Naive B cell (primary cell): ENCODE data around the gene FAF1. TPM values are rescaled to one million over a fixed set of nuclear protein-coding genes. Genes with fewer than 3 reads are reported as not detected.
"Not testable (repeated sequence)": the region's sequence is repeated elsewhere in the genome, so short reads cannot be mapped to it uniquely, and the experiment has no call there.

ENCODE experiments used
- ATAC-seq, 2 donors: fragments of 150-1000 bp; cut with Tn5 transposase; 2 replicates each; pipeline ENCODE4 v1.10.0; 2021; ENCODE audit warnings: low read depth in 2 of 2, mild to moderate bottlenecking in 2 of 2, moderate library complexity in 2 of 2
- DNase-seq: peaks from one replicate; pipeline ENCODE4 v3.0.0; 2022
- H3K27ac Mint-ChIP-seq, 6 donors: one replicate each; pipeline ENCODE4 v1.8.0; 2020 to 2022; ENCODE audit warnings: mild to moderate bottlenecking in 6 of 6, mixed read lengths in 6 of 6, moderate library complexity in 5 of 6, inconsistent platforms in 2 of 6
- H3K27me3 Mint-ChIP-seq, 3 donors: one replicate each; pipeline ENCODE4 v1.8.0; 2021 to 2022; ENCODE audit warnings: mixed read lengths in 3 of 3, mild to moderate bottlenecking in 1 of 3
- H3K36me3 Mint-ChIP-seq, 2 donors: one replicate each; pipeline ENCODE4 v1.8.0; 2020 to 2022; ENCODE audit warnings: mixed read lengths in 2 of 2, inconsistent platforms in 1 of 2, mild to moderate bottlenecking in 1 of 2
- H3K4me1 Mint-ChIP-seq, 3 donors: one replicate each; pipeline ENCODE4 v1.8.0; 2020 to 2022; ENCODE audit warnings: mixed read lengths in 3 of 3, inconsistent platforms in 1 of 3, mild to moderate bottlenecking in 1 of 3, moderate library complexity in 1 of 3
- H3K4me3 Mint-ChIP-seq, 8 donors: one replicate each; pipeline ENCODE4 v1.8.0; 2020 to 2022; ENCODE audit warnings: mild to moderate bottlenecking in 8 of 8, mixed read lengths in 8 of 8, moderate library complexity in 8 of 8, inconsistent platforms in 2 of 8
- H3K9me3 Mint-ChIP-seq, 7 donors: one replicate each; pipeline ENCODE4 v1.8.0; 2020 to 2022; ENCODE audit warnings: mixed read lengths in 7 of 7, mild to moderate bottlenecking in 5 of 7, inconsistent platforms in 2 of 7, moderate library complexity in 1 of 7
- polyA plus RNA-seq, 6 donors: library from polyadenylated mRNA; unstranded; fragments of 300-500 nt; fragmentation: Illumina TruSeq; gene quantifications; one replicate each; pipeline ENCODE4 v1.2.3, GENCODE V29; 2021; ENCODE audit warnings: low read depth in 6 of 6

Gene FAF1
- polyA plus RNA-seq, 6 donors from 2014 or later: 36.4 to 66.5 (median 43.2) TPM

DNA sequence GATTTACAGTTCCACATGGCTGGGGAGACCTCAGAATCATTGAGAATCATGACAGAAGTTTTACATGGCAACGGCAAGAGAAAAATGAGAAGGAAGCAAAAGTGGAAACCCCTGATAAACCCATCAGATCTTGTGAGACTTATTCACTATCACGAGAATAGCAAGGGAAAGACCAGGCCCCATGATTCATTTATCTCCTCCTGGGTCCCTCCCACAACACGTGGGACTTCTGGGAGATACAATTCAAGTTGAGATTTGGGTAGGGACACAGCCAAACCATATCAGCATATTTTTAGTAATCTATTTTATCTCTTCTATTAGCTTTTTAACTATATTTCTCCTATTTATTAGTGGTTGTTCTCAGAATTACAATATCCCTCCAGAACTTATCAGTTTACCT, 26.3 kb downstream of the FAF1 start:
- DNase-seq, H3K36me3 Mint-ChIP-seq, H3K9me3 Mint-ChIP-seq, ATAC-seq, H3K4me3 Mint-ChIP-seq, H3K27me3 Mint-ChIP-seq: not testable (repeated sequence)
- Mint-ChIP-seq H3K27ac (peak overlapping the region in 2 of 6 donors; percentile 39 to 57), H3K4me1 (peaks cover 22 to 37% (median 34%) of the 10 kb centered on the region in 3 donors)

DNA sequence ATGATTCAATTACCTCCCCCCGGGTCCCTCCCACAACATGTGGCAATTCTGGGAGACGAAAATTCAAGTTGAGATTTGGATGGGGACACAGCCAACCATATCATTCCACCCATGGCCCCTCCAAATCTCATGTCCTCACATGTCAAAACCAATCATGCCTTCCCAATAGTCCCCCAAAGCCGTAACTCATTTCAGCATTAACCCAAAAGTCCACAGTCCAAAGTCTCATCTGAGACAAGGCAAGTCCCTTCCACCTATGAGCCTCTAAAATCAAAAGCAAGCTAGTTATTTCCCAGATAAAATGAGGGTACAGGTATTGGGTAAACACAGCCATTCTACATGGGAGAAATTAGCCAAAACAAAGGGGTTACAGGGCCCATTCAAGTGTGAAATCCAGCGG, 28.0 kb downstream of the FAF1 start:
- not testable (repeated sequence) for DNase-seq, H3K27me3 Mint-ChIP-seq, H3K9me3 Mint-ChIP-seq, H3K4me3 Mint-ChIP-seq, H3K36me3 Mint-ChIP-seq, ATAC-seq
- H3K27ac Mint-ChIP-seq: peak overlapping the region in 1 of 6 donors; percentile 21
- H3K4me1 Mint-ChIP-seq: peaks cover 20 to 34% (median 28%) of the 10 kb centered on the region in 3 donors

DNA sequence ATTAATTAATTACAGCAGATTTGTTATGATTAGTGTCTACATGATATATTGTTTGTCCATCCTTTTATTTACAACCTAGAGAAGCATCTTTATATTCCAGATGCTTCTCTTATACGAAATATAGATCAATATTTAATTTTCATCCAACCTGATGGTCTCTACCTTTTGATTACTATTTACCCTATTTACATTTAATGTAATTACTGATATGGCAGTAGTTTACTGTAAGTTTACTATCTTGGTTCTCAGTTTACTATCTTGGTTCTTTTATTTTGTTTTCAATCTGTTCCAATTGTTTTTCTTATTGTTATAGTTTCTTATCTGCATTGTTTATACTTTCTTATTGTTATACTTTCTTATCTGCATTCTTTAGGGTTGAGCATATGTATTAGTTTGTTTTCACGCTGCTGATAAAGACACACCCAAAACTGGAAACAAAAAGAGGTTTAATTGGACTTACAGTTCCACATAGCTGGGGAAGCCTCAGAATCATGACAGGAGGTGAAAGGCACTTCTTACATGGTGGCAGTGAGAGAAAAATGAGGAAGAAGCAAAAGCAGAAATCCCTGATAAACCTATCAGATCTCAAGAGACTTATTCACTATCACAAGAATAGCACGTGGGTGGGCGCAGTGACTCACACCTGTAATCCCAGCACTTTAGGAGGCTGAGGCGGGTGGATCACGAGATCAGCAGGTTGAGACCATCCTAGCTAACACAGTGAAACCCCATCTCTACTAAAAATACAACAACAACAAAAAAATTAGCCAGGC, 28.9 kb downstream of the FAF1 start:
- Mint-ChIP-seq H3K9me3 (peaks cover 0 to 7% (median 3%) of the 10 kb centered on the region in 7 donors), H3K36me3 (peaks cover 0 to 4% of the 10 kb centered on the region in 2 donors), H3K4me1 (peaks cover 14 to 28% (median 19%) of the 10 kb centered on the region in 3 donors), H3K27ac (peak overlapping the region in 2 of 6 donors; percentile 65 to 80), H3K4me3 (no peak overlapping the region), H3K27me3 (no peaks in the 10 kb centered on the region)
- ATAC-seq (no peak), DNase-seq (no peak)

DNA sequence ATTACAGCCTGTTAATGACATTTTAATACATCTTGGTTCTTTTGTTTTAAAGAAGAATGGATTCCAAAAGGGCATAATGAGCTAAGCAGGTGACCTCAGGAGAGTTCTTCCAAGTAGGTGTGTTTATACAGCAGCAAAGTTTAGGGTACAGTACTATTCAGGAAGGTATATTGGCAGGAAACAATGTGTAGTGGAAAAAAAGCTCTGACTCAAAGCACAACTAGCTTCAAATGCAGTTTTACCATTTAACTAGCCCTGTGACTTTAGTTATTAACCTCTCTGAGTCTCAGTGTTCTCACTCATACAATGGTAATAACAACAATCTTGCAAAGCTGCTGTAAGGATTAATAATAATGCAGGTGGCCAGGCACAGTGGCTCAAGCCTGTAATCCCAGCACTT, 29.9 kb downstream of the FAF1 start:
- Mint-ChIP-seq H3K36me3 (peaks cover 0 to 4% of the 10 kb centered on the region in 2 donors), H3K4me1 (peaks cover 9 to 31% (median 16%) of the 10 kb centered on the region in 3 donors), H3K9me3 (peaks cover 0 to 7% (median 3%) of the 10 kb centered on the region in 7 donors), H3K27ac (peak overlapping the region in 1 of 6 donors; percentile 51), H3K4me3 (no peak overlapping the region), H3K27me3 (no peaks in the 10 kb centered on the region)
- ATAC-seq (no peak), DNase-seq (no peak)

DNA sequence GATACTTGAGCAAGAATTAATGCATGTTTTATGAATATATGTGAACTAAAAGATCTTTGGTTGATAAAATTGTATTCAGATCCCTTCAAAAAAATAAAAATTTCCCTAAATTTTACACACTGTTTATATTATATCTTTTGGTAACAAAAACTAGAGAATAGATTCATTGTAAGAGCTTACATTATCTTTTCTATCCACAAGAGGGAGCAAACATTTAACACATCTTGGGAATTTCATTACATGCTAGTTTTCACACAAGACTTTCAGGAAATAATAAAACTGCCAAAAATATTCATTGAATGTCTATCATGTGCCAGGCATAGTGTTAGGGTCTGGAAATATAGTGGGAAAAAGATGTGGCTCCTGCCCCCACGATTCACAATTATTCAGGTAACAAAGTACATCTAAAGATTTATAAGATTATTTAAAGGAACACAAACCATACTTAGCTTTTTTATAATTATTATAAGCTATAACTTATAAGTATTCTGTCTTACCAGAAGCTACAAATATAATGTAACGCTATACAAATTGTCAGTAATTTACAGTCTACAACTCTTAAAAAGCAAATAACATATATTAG, 30.6 kb downstream of the FAF1 start:
- ATAC-seq (no peak), DNase-seq (peak; percentile 6)
- Mint-ChIP-seq H3K27me3 (no peaks in the 10 kb centered on the region), H3K4me1 (peaks cover 9 to 38% (median 21%) of the 10 kb centered on the region in 3 donors), H3K9me3 (peaks cover 0 to 7% (median 4%) of the 10 kb centered on the region in 7 donors), H3K4me3 (no peak overlapping the region), H3K36me3 (peaks cover 3 to 5% of the 10 kb centered on the region in 2 donors), H3K27ac (no peak overlapping the region)

DNA sequence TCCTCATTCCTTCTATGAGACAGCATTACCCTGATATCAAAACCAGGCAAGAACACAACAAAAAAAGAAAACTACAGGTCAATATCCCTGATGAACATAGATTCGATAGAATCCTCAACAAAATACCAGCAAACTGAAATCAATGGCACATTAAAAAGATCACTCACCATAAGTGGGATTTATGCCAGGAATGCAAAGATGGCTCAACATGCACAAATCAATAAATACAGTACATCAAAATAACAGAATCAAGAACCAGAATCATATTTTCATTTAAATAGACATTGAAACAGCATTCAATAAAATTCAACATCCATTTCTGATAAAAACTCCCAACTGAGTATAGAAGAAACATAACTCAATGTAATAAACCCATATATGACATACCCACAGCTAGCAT, 36.5 kb downstream of the FAF1 start:
- no peaks in the 10 kb centered on the region for H3K27me3 Mint-ChIP-seq
- ATAC-seq (no peak), DNase-seq (no peak)
- no peak overlapping the region for H3K4me3 Mint-ChIP-seq
- H3K9me3 Mint-ChIP-seq: peaks cover 3 to 19% (median 11%) of the 10 kb centered on the region in 7 donors
- H3K4me1 Mint-ChIP-seq: peaks cover 15 to 18% (median 17%) of the 10 kb centered on the region in 3 donors
- H3K27ac Mint-ChIP-seq: no peak overlapping the region
- H3K36me3 Mint-ChIP-seq: peaks cover 13 to 21% of the 10 kb centered on the region in 2 donors

DNA sequence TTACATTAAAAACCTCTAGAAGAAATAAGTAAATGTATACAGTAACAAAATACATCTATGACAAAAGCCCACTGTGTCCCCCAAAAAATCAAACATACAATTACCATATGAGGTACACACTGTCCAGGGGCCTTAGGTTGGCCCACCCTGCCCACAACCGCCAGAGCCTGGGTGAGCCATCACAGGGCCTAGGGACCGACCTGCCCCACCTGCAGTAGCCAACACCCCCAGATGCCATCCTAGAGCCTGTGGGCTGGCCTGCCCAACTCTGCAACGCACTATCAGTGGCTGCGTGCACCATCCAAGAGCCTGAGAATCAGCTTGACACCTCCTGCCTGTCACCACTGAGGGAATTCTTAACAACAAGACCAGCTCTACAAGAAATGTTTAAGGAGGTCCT, 39.0 kb downstream of the FAF1 start:
- Mint-ChIP-seq H3K4me1 (peaks cover 28 to 35% (median 32%) of the 10 kb centered on the region in 3 donors), H3K27me3 (no peaks in the 10 kb centered on the region), H3K36me3 (peaks cover 13 to 21% of the 10 kb centered on the region in 2 donors), H3K9me3 (peaks cover 3 to 19% (median 11%) of the 10 kb centered on the region in 7 donors), H3K4me3 (no peak overlapping the region), H3K27ac (no peak overlapping the region)
- no peak for DNase-seq
- no peak for ATAC-seq

DNA sequence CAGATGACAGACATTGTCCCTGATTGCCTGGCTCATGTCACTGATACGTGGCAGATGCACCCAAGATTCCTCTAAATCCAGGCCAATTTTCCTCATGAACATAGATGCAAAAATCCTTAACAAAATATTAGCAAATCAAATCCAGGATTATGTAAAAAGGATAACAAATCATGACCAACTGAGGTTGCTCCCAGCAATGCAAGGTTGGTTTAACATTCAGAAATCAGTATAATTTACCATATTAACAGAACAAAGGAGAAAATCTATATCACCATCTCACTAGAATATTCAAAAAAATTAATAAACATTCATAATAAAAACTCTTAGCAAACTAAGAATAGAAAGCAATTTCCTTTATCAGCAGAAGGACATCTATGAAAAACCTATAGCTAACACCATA, 39.7 kb downstream of the FAF1 start:
- Mint-ChIP-seq H3K27ac (peak overlapping the region in 2 of 6 donors; percentile 52 to 63), H3K27me3 (no peaks in the 10 kb centered on the region), H3K4me1 (peaks cover 26 to 40% (median 33%) of the 10 kb centered on the region in 3 donors), H3K9me3 (peaks cover 3 to 19% (median 11%) of the 10 kb centered on the region in 7 donors), H3K36me3 (peaks cover 13 to 21% of the 10 kb centered on the region in 2 donors), H3K4me3 (no peak overlapping the region)
- DNase-seq (no peak), ATAC-seq (no peak)

DNA sequence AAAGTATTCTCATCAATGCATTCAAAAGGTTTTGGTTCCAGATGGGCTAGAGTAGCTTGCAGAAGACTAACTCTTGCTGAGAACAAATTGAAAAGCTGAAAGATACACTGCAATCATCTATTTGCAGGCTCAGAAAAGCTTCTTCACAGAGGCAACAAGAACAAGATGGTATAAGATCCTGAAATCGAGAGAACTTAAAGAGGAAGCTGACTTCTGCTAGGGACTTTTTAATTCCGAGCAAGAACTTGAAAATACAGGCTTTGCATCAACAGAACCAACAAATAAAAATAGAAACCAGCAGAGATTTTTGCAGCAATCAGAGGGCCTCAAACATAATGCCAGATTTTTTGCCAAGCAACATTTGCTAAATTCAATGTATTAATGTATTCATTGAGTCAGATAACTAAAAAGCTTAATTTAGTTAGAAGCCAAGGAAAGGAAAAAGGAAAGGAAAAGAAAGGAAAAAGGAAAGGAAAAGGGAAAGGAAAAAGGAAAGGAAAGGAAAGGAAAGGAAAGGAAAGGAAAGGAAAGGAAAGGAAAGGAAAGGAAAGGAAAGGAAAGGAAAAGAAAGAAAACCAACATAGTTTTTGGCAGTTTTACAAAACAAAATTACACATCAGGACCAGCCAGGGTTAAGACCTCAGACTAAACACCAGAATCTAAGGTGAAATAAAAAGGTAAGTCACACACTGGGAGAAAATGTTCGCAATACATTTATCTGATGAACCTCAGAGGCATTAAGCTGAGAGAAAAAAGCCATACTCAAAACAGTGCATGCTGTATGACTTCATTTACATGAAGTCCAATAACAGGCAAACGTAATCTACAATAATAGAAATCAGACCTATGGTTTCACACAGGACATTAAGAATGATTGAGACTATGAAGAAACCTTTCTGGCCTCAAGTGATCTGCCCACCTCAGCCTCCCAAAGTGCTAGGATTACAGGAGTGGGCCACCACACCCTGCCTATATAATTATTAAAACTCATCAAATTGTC, 42.6 kb downstream of the FAF1 start:
- peaks cover 16 to 35% (median 23%) of the 10 kb centered on the region in 3 donors for H3K4me1 Mint-ChIP-seq
- ATAC-seq: peak; percentile 90 to 91
- peak overlapping the region; percentile 37 to 88 (median 80) for H3K4me3 Mint-ChIP-seq
- peaks cover 0 to 8% of the 10 kb centered on the region in 2 donors for H3K36me3 Mint-ChIP-seq
- no peaks in the 10 kb centered on the region for H3K9me3 Mint-ChIP-seq
- peak; percentile 12 for DNase-seq
- H3K27me3 Mint-ChIP-seq: no peaks in the 10 kb centered on the region
- peak overlapping the region; percentile 69 to 99 (median 92) for H3K27ac Mint-ChIP-seq

DNA sequence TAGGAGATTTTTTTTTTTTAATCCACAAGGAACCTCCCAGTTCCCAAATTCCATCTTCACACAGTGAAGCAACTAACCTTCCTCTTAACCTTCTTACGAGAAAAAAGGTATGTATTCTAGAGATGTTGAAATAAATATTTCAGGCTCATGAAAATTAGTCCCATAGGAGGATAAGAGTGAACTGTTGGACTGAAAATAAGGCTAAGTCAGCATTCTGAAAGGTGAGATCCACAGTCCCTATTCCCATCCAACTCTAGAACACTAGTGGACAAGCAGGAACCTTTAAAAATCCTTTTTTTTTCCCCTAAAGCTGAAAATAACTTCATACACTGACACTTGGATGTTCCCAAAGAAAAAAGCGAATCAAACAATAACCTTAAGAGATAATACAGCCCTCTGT, 44.4 kb downstream of the FAF1 start:
- ATAC-seq (no peak), DNase-seq (no peak)
- no peaks in the 10 kb centered on the region for H3K9me3 Mint-ChIP-seq
- H3K27me3 Mint-ChIP-seq: no peaks in the 10 kb centered on the region
- H3K27ac Mint-ChIP-seq: peak overlapping the region in 3 of 6 donors; percentile 82 to 96 (median 89)
- peaks cover 16 to 28% (median 23%) of the 10 kb centered on the region in 3 donors for H3K4me1 Mint-ChIP-seq
- peaks cover 0 to 8% of the 10 kb centered on the region in 2 donors for H3K36me3 Mint-ChIP-seq
- H3K4me3 Mint-ChIP-seq: no peak overlapping the region

DNA sequence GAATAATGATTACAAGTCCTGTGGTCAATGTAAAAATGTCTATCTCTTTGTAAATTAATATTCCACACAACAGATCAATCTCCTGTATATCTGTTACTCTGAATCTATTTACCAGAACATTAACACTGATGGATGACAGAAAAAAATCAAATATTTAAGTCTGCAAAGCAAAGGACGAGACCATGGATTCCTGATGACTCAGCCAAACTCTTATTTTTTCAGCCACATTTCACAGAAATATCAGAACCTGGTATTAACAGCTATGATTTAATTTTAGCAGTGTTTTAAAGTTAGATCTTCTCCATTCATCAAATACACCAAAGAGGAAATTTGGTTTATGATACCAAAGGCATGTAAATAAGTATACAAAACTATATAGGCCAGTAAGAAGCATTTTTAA, 46.1 kb downstream of the FAF1 start:
- H3K4me1 Mint-ChIP-seq: peaks cover 22 to 28% (median 28%) of the 10 kb centered on the region in 3 donors
- no peak overlapping the region for H3K27ac Mint-ChIP-seq
- no peaks in the 10 kb centered on the region for H3K27me3 Mint-ChIP-seq
- no peak overlapping the region for H3K4me3 Mint-ChIP-seq
- DNase-seq (no peak), ATAC-seq (no peak)
- peaks cover 0 to 3% (median 0%) of the 10 kb centered on the region in 7 donors for H3K9me3 Mint-ChIP-seq
- H3K36me3 Mint-ChIP-seq: peaks cover 7 to 8% of the 10 kb centered on the region in 2 donors

DNA sequence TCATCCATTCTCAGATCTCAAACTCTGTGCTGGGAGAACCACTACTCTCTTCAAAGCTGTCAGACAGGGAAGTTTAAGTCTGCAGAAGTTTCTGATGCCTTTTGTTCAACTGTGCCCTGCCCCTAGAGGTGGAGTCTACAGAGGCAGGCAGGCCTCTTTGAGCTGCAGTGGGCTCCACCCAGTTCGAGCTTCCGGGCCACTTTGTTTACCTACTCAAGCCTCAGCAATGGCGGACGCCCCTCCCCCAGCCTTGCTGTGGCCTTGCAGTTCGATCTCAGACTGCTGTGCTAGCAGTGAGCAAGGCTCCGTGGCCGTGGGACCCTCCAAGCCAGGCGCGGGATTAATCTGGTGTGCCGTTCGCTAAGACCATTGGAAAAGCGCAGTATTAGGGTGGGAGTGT, 49.7 kb downstream of the FAF1 start:
- DNase-seq, ATAC-seq, H3K9me3 Mint-ChIP-seq, H3K36me3 Mint-ChIP-seq, H3K27me3 Mint-ChIP-seq, H3K4me3 Mint-ChIP-seq, H3K27ac Mint-ChIP-seq: not testable (repeated sequence)
- H3K4me1 Mint-ChIP-seq: peaks cover 5 to 15% (median 10%) of the 10 kb centered on the region in 3 donors

DNA sequence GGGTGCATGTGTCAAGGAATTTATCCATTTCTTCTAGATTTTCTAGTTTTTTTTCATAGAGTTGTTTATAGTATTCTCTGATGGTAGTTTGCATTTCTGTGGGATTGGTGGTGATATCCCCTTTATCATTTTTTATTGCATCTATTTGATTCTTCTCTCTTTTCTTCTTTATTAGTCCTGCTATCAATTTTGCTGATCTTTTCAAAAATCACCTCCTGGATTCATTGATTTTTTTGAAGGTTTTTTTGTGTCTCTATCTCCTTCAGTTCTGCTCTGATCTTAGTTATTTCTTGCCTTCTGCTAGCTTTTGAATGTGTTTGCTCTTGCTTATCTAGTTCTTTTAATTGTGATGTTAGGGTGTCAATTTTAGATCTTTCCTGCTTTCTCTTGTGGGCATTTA, 52.5 kb downstream of the FAF1 start:
- H3K36me3 Mint-ChIP-seq, H3K9me3 Mint-ChIP-seq, ATAC-seq, H3K27me3 Mint-ChIP-seq, DNase-seq, H3K4me3 Mint-ChIP-seq: not testable (repeated sequence)
- Mint-ChIP-seq H3K27ac (peak overlapping the region in 1 of 6 donors; percentile 47), H3K4me1 (peaks cover 0 to 32% (median 5%) of the 10 kb centered on the region in 3 donors)
